Heart left ventricle (tissue), 13 donors: ENCODE data around the gene COL28A1.

ENCODE experiments used
- POLR2A ChIP-seq, 2 donors: fragments of 450-650 bp; IDR thresholded peaks; one replicate each; pipeline ENCODE4 v1.6.1; 2017; ENCODE audit warnings: antibody characterized with exemption in 2 of 2, mild to moderate bottlenecking in 2 of 2, moderate library complexity in 2 of 2
- TF ChIP-seq, protein P1 (sequence below), 12 donors: fragments of 200-600 bp; sonication (generic) in 4 of 12; IDR thresholded peaks; one replicate each; pipeline versions ENCODE4 v1.5.0 to v1.8.0; 2018 to 2022; ENCODE audit warnings: antibody characterized with exemption in 12 of 12, mild to moderate bottlenecking in 5 of 12
- donor health status: ischemic (EF 13 %, LVEDD 7.1; RV severe dilation, severe dysfunction).
- donor health status: DM: no; HTN: yes; CAD: no.
- donor health status: DM: no; HTN: no; CAD: no.
- donor health status: ischemic (EF 25% LVEDD 6.9; RV normal size, moderate dysfunction).
- donor health status: ischemic (EF 25% LVEDD 5.7; RV mildly dilated, moderate dysfunction).
- donor health status: ischemic (EF 35%, LVEDD 5.7; RV mildly dilated, moderate dysfunction).
- donor health status: nonischemic (EF 11% LVEDD 7.7; RV severe dilation, severe dysfunction).
- donor health status: DM: yes; HTN: yes; CAD: no.
- donor health status: PGD.
- donor health status: ischemic (EF 29% LVEDD 5.4; RV normal size, mild dysfunction).
- donor health status: nonischemic (EF 23%, LVEDD 6.1; RV moderate dilation, normal function).

GRCh38 chr7:7577888-7578287 is 42.2 kb upstream of the COL28A1 start:
- no peak for TF ChIP-seq POLR2A (IDR thresholded peaks at IDR 0.05)
- TF ChIP-seq, protein P1, sequence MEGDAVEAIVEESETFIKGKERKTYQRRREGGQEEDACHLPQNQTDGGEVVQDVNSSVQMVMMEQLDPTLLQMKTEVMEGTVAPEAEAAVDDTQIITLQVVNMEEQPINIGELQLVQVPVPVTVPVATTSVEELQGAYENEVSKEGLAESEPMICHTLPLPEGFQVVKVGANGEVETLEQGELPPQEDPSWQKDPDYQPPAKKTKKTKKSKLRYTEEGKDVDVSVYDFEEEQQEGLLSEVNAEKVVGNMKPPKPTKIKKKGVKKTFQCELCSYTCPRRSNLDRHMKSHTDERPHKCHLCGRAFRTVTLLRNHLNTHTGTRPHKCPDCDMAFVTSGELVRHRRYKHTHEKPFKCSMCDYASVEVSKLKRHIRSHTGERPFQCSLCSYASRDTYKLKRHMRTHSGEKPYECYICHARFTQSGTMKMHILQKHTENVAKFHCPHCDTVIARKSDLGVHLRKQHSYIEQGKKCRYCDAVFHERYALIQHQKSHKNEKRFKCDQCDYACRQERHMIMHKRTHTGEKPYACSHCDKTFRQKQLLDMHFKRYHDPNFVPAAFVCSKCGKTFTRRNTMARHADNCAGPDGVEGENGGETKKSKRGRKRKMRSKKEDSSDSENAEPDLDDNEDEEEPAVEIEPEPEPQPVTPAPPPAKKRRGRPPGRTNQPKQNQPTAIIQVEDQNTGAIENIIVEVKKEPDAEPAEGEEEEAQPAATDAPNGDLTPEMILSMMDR (IDR thresholded peaks at IDR 0.05): no peak
